ENCODE data around the gene TCAF1.

GRCh38 chr7:143849785-143850479, 52.0 kb downstream of the TCAF1 start:
- TF ChIP-seq CTCF (IDR thresholded peaks at IDR 0.05; ENCODE audit: poor library complexity, severe bottlenecking) (no peak), REST (IDR thresholded peaks at IDR 0.05; ENCODE audit: borderline replicate concordance) (peak; percentile 31), RAD21 (conservative IDR thresholded peaks at IDR 0.05) (no peak), EP300 (conservative IDR thresholded peaks at IDR 0.05; ENCODE audit: poor library complexity, severe bottlenecking) (peak; percentile 72), POLR2AphosphoS5 (IDR thresholded peaks at IDR 0.05) (peak; percentile 54)

All from neural cell (in vitro differentiated cells).